Germinal center (tissue), 1 donor: ENCODE measurements around the gene JAK2.
"Not testable (repeated sequence)": the region's sequence is repeated elsewhere in the genome, so short reads cannot be mapped to it uniquely, and the experiment has no call there.

ENCODE experiments used
- DNase-seq: peaks from one replicate; pipeline ENCODE4 v3.0.0; 2012; ENCODE audit warnings: mixed read lengths, low spot score

JAK2 gene

DNA sequence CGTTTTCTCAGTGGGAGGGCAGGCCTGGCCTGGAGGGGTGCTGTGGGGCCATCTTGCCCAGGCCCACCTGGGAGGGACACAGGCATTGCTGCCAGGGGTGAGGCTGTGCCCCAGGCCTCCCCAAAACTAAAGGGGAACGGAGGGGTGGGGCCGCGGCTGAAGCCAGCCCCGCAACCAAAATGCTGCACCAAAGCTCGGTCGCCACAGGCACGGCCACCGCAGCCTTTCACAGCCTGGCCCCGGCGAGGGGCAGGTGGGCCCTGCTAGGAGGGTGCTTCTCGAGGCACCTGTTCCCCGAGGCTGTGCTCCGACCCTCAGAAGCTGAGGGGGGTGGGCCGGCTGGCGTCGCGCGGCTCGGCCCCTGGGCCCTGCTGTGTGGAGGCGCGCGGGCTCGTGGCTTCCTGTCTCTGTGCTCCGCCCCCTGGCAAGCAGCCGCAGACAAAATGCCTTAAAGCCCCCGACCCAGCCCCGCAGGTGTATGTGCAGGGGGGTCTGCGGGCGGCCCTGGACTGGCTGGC, 57.6 kb downstream of the JAK2 start:
- no peak for DNase-seq

DNA sequence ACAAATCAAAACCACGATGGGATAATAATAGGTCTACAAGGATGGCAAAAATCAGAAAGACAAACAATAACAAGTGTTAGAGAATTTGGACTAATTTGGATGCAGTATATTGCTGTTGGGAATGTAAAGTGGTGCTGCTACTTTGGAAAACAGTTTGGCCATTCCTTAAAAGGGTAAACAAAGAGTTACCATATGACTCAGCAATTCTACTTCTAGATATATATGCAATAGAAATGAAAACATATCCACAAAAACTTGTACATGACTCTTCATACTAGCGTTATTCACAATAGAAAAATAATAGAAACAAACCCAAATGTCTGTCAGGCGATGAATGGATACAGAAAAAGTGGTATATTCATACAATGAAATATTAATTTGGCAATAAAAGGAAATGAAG, 58.3 kb downstream of the JAK2 start:
- DNase-seq: no peak

DNA sequence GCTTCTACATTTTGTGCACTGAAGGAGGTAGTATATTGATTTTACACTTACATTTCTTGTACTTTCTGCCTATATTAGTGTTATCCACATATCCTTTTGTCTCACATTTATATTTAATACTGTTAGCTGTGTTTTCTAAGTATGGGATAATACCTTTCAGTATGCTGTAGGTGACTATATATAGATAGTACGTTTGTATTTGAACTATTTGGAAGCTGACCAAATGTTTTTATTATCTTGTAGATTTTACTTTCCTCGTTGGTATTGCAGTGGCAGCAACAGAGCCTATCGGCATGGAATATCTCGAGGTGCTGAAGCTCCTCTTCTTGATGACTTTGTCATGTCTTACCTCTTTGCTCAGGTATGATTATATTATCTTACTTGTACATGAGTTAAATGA, 59.1 kb downstream of the JAK2 start:
- DNase-seq: no peak

DNA sequence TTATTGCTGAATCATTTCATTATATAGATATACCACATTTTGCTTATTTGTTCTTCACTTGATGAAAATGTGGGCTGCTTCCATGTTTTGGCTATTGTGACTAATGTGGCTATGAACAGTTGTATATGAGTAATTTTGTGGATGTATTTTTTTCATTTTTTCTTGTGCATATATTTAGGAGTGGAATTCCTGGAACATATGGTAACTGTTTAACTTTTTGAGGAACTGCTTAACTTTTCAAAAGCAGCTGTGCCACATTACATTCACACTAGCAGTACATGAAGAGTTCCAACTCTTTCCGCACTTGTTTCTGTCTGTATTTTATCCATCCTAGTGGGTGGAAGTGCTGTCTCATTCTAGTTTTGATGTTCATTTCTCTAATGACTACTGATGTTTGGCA, 67.8 kb downstream of the JAK2 start:
- no peak for DNase-seq

DNA sequence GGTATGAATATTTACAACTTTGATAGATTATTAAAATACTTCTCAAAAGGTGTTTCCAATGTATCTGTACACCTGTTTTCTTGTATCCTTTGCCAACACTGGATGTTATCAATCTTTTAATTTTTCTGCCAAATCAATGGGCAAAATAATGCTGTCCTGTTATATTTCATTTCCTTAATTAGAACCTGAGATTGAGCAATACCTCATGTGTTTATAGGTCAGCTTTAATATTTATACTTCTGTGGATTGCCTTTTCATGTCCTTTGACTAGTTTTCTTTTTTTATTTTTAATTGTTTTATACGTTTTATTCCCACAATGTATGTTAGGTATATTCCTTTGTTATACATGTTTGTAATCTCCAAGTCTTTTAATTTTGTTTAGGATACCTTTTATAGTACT, 77.6 kb downstream of the JAK2 start:
- DNase-seq: no peak

DNA sequence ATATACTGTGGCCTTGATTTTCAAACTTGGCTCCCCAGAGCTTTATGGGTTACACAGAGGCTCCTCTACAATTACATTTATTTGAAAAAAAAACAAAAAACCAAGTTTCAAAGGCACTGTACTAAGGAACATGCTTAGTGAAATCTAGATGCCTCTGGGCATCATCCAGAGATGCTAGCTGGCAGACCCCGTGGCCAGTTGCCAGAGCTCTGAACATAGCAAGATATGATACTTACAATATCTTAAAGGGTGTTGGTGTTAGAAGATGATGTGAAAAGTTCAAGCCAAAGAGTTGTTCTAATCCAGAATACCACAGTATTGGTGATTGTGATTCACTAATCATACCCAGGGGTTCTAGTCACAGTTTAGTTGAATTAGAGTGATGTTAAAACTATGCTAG, 87.8 kb downstream of the JAK2 start:
- no peak for DNase-seq

DNA sequence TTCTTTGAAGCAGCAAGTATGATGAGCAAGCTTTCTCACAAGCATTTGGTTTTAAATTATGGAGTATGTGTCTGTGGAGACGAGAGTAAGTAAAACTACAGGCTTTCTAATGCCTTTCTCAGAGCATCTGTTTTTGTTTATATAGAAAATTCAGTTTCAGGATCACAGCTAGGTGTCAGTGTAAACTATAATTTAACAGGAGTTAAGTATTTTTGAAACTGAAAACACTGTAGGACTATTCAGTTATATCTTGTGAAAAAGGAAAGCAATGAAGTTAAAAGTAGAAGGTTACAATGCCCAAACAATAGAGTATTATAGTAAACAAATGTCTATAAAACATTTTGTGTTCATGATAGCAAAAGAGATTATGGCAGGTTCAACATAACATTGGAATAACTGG, 88.6 kb downstream of the JAK2 start:
- no peak for DNase-seq

DNA sequence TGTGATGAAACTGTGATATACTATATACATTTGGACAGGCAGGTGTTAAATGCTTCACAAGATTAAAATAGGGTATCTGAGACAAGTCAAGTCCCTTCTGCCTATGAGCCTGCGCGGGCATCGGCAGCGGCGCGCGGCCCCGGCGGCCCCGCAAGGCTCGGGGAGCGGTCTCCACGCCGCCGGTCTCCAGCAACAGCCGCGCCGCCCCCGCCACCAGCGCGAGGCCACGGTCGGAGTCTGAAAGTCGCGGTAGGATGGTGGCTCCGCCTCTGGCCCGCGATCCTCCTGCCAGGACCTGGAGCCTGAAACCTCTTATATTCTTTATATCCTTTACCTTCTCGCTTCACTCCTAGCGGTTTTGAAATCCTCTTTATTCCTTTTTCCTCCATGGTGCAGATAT, 100.9 kb downstream of the JAK2 start:
- no peak for DNase-seq

DNA sequence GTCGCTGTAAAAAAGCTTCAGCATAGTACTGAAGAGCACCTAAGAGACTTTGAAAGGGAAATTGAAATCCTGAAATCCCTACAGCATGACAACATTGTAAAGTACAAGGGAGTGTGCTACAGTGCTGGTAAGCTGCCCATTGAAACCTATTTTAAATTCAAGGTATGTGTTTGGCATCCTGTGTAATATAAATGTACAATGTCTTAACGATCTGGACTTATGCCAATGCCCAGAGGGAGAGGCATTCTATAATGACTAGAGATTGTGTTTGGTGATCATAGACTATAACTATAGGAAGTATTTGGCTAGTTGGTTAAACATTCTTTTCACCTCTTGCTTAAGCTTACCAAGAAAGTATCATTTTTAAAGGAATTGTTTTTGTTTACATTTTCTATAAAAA, 104.7 kb downstream of the JAK2 start:
- DNase-seq: no peak

DNA sequence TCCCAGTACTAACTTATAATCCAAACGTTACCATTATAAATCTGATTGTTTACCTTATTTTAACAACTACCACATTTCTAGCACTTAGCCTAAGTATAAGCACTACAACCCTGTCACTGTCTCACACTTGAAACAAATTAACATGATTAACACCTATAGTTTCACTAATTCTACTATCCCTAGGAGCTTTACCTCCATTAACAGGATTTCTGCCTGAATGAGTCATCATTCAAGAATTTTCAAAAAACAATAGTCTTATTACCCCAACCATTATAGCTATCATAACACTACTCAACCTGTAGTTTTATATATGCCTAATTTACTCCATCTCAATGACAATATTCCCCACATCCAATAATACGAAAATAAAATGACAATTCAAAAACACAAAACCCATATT, 110.7 kb downstream of the JAK2 start:
- DNase-seq: no peak

DNA sequence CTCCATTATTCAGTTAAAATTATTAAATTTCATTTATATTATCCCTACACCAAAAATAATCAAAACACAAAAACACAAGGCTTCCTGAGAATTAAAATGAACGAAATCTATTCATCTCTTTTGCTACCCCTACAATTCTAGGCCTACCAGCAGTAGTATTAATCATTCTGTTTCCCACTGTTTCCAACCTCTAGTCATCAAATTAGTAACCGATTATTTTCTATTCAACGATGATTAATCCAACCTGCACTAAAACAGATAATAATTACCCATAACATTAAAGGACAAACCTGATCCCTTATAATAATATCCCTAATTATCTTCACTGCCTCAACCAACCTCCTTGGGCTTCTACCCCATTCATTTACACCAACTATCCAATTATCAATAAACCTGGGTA, 114.4 kb downstream of the JAK2 start:
- no peak for DNase-seq

DNA sequence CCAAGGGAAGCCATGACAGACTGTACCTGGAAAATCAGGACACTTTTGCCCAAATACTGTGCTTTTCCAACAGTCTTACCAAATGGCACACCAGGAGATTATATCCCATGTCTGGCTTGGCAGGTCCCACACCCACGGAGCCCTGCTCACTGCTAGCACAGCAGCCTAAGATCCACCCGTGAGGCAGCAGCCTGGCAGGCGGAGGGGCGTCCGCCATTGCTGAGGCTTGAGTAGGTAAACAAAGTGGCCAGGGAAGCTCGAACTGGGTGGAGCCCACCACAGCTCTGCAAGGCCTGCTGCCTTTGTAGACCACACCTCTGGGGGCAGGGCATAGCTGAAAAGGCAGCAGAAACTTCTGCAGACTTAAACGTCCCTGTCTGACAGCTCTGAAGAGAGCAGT, 116.1 kb downstream of the JAK2 start:
- DNase-seq: not testable (repeated sequence)

DNA sequence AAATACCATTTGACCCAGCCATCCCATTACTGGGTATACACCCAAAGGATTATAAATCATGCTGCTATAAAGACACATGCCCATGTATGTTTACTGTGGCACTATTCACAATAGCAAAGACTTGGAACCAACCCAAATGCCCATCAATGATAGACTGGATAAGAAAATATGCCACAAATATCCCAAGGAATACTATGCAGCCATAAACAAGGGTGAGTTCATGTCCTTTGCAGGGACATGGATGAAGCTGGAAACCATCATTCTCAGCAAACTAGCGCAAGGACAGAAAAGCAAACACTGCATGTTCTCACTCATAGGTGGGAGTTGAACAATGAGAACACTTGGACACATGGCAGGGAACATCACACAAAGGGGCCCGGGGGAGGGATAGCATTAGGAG, 121.4 kb downstream of the JAK2 start:
- not testable (repeated sequence) for DNase-seq

DNA sequence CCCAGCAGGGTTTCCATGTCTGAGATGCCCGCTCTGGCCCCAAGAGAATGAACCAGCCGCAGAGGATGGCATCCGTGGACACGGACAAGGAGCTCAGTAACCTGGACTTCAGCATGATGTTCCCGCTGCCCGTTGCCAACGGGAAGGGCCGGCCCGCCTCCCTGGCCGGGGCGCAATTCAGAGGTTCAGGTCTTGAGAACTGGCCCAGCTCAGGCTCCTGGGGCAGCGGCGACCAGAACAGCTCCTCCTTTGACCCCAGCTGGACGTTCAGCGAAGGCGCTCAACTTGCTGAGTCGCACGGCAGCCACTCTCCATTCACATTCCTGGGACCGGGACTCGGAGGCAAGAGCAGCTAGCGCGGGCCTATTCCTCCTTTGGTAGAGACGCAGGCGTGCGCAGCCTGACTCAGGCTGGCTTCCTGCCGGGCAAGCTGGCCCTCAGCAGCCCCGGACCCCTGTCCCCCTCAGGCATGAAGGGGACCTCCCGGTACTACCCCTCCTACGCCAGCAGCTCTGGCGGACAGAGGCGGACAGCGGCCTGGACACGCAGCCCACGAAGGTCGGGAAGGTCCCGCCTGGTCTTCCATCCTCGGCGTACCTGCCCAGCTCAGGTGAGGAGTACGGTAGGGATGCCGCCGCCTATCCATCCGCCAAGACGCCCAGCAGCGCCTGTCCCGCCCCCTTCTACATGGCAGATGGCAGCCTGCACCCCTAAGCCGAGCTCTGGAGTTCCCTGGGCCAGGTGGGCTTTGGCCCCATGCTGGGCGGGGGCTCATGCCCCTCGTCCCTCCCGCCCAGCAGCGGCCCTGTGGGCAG, 126.0 kb downstream of the JAK2 start:
- no peak for DNase-seq

DNA sequence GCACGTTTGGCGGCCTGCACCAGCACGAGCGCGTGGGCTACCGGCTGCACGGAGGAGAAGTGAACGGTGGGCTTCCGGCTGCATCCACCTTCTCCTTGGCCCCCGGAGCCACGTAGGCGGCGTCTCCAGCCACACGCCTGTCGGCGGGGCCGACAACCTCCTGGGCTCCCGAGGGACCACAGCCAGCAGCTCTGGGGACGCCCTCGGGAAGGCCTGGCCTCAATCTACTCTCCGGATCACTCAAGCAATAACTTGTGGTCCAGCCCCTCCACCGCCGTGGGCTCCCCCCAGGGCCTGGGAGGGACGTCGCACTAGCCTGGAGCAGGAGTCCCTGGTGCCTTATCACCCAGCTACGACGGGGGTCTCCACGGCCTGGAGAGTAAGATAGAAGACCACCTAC, 126.6 kb downstream of the JAK2 start:
- no peak for DNase-seq

DNA sequence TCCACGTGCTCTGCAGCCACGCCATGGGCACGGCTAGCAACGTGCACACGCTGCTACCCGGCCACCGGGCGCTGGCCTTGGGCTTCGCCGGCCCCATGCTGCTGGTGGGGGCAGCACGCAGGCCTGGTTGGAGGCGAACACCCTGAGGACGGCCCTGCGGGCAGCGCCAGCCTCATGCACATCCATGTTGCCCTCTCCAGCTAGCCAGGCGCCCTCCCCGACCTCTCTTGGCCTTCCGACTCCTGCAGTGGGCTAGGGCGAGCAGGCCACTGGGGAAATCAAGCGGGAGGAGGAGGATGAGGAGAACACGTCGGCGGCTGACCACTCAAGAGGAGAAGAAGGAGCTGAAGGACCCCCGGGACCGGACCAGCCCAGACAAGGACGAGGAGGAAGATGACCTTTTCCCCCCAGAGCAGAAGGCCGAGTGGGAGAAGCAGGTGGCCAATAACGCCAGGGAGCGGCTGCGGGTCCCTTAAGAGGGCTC, 127.1 kb downstream of the JAK2 start:
- DNase-seq: no peak

DNA sequence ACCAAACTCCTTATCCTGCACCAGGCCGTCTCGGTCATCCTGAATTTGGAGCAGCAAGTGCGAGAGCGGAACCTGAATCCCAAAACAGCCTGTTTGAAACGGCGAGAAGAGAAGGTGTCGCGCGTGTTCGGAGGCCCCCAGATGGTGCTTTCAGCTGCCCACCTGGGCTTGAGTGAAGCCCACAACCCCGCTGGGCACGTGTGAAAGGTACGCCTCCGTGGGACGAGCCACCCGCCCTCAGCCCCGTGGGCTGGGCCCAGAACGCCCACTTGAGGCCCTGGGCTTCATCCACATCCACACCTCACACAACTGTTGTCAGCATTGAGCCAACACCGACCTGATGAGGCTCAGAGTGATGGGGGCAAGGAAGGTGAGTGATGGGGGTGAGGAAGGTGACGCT, 127.6 kb downstream of the JAK2 start:
- no peak for DNase-seq

DNA sequence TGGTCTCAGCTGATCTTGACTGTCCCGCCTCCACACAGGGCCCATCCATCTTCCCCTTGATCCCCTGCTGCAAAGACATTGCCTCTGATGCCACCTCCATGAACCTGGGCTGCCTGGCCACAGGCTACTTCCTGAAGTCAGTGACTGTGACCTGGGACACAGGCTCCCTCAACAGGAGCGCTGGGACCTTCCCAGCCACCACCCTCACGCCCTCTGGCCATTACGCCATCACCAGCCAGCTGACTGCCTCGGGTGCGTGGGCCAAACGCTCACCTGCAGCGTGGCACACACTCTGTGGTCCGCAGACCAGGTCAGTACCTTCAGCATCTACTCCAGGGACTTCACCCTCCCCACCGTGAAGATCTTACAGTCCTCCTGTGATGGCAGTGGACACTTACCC, 128.5 kb downstream of the JAK2 start:
- no peak for DNase-seq

DNA sequence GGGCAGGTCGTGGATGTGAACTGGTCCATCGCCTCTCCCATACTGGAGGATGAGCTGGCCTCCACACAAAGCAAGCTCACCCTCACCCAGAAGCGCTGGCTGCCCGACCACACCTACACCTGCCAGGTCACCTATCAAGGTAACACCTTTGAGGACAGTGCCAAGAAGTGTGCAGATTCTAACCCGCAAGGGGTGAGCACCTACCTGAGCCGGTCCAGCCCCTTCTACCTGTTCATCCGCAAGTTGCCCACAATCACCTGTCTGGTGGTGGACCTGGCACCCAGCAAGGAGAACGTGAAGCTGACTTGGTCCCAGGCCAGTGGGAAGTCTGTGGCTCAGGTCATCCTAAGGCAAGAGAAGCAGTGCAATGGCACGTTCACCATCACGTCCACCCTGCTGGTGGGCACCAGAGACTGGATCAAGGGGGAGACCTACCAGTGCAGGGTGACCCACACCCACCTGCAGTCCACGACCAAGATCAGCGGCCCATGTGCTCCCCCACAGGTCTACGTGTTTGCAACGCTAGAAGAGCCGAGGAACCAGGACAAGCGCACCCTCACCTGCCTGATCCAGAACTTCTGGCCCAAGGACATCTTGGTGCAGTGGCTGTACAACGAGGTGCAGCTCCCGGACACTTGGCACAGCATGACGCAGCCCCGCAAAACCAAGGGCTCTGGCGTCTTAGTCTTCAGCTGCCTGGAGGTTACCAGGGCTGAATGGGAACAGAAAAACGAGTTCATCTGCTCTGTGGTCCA, 129.1 kb downstream of the JAK2 start:
- DNase-seq: no peak

DNA sequence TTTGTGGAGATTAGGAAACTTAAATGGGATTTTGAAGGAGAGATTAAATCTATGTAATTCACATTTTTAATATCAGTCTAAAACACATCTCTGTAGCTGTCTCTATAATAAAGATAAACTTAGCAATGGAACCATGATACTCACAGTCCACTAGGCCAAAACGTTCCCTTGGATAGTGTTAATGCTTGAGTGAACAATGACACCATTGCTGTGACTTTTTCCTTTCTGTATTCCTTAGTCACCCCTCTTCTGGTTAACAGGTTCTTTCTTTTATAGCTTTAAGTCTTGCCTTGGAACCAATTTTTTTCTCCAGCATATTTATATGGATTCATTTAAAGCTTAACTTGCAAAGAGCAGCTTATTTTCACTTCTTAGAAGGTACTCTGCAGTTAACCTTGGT, 137.0 kb downstream of the JAK2 start:
- no peak for DNase-seq

DNA sequence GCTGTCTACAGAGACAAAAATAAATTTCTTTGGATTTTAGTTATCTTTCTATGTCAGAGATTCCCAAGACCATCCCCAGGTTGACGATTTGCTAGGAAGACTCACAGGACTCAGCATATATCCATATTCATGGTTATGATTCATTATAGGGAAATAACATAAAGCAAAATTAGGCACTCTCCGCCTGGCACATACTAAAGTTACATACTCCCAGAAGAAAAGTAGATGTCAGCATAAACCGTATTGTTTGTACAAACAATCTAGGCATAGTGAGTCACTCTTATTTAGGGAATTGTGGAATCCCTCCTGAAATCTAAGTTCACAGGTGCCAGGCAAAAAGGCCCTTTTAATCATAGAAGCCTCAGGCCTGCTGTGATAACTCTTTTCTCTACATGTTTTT, 137.4 kb downstream of the JAK2 start:
- no peak for DNase-seq

DNA sequence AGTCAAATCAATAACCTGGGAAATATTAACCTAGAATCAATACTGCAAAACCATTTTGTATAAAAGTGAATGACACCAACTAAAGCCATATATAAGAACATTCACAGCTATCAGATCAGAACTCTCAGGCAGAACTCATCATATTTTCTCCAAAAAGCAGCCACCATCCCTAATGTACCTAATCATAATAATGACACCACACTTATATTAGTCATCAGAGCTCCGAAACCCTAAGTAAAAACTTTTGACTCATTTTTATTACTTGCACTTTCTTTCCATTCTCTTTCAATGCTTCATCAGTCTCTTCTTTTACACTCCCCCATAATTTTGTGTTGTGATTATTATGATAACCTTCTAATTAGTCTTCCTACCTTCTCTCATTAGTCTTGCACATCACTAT, 155.1 kb downstream of the JAK2 start:
- DNase-seq: no peak

DNA sequence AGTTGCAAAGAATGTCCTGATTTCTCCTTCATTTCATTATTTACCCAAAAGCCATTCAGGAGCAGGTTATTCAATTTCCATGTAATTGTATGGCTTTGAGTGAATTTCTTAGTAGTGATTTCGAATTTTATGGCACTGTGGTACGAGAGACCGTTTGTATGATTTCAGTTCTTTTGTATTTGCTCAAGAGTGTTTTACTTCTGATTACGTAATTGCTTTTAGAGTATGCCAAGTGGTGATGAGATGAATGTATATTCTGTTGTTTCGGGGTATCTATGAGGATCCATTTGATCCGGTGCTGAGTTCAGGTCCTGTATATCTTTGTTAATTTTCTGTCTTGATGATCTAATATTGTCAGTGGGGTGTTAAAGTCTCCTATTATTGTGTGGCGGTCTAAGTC, 159.1 kb downstream of the JAK2 start:
- DNase-seq: no peak
